PC-3 (cell line): ENCODE data around the gene LRP1B. TPM values are rescaled to one million over a fixed set of nuclear protein-coding genes. Genes with fewer than 3 reads are reported as not detected.
"Not testable (repeated sequence)": the region's sequence is repeated elsewhere in the genome, so short reads cannot be mapped to it uniquely, and the experiment has no call there.

ENCODE experiments used
- ATAC-seq: fragments of 200-7000 bp; cut with Tn5 transposase; 2 replicates; pipeline ENCODE4 v1.9.1; 2020; ENCODE audit warnings: mild to moderate bottlenecking, moderate library complexity
- BruUV-seq: library from RNA; stranded (reverse); fragments of 400-500 nt; replicated peaks from 2 replicates; lab custom pipeline; 2021; lab: Mats Ljungman, UMichigan
- CTCF ChIA-PET: fragments of 300-600 bp; sonication (Branson Sonifier 250); formaldehyde crosslinking; loops from one replicate; lab custom pipeline; 2022; ENCODE audit warnings: antibody characterized with exemption; lab: Charles Lee
- POLR2A ChIA-PET: fragments of 300-600 bp; sonication (Branson Sonifier 250); formaldehyde crosslinking; loops from one replicate; lab custom pipeline; 2022; ENCODE audit warnings: antibody characterized with exemption; ENCODE audit not compliant: unreplicated experiment; lab: Charles Lee
- DNase-seq: peaks from one replicate; pipeline ENCODE4 v3.0.0-alpha.2; 2015
- H2AFZ ChIP-seq: fragments of 300-600 bp; sonication (generic); 2 replicates; pipeline ENCODE4 v1.6.0; 2016; ENCODE audit warnings: antibody characterized with exemption, low read length
- H3F3A ChIP-seq: fragments of 300-600 bp; sonication (generic); one replicate; pipeline ENCODE4 v1.6.0; 2017; ENCODE audit warnings: antibody characterized with exemption, low read length, control low read depth, mild to moderate bottlenecking; ENCODE audit not compliant: unreplicated experiment
- H3K27ac ChIP-seq: fragments of 300-600 bp; sonication (generic); 2 replicates; pipeline ENCODE4 v1.5.1; 2016; ENCODE audit warnings: mild to moderate bottlenecking, low read length
- H3K27me3 ChIP-seq: fragments of 300-600 bp; sonication (generic); 2 replicates; pipeline ENCODE4 v1.6.1; 2016; ENCODE audit warnings: low read length, mixed read lengths
- H3K36me3 ChIP-seq: fragments of 300-600 bp; sonication (generic); 2 replicates; pipeline ENCODE4 v1.6.1; 2016; ENCODE audit warnings: low read depth, mixed run types, low read length, mixed read lengths
- H3K4me1 ChIP-seq: fragments of 300-600 bp; sonication (generic); 2 replicates; pipeline ENCODE4 v1.5.1; 2016; ENCODE audit warnings: low read length; ENCODE audit not compliant: insufficient read depth
- H3K4me2 ChIP-seq: fragments of 300-600 bp; sonication (generic); 2 replicates; pipeline ENCODE4 v1.6.0; 2016; ENCODE audit warnings: low read length
- H3K4me3 ChIP-seq: fragments of 300-600 bp; sonication (generic); 2 replicates; pipeline ENCODE4 v1.5.1; 2016; ENCODE audit warnings: mild to moderate bottlenecking, low read length, mixed read lengths
- H3K79me2 ChIP-seq: fragments of 300-600 bp; sonication (generic); 2 replicates; pipeline ENCODE4 v1.6.1; 2017; ENCODE audit warnings: low read length, mixed read lengths
- H3K9ac ChIP-seq: fragments of 300-600 bp; sonication (generic); 2 replicates; pipeline ENCODE4 v1.6.0; 2016; ENCODE audit warnings: mild to moderate bottlenecking, low read length
- H3K9me2 ChIP-seq: fragments of 300-600 bp; sonication (generic); replicated peaks from 2 replicates; pipeline ENCODE4 v1.6.1; 2016; ENCODE audit warnings: mixed run types, low read length, mixed read lengths
- H3K9me3 ChIP-seq: fragments of 300-600 bp; sonication (generic); 2 replicates; pipeline ENCODE4 v1.6.1; 2016; ENCODE audit warnings: low read length, mixed read lengths
- H4K20me1 ChIP-seq: fragments of 300-600 bp; sonication (generic); 2 replicates; pipeline ENCODE4 v1.6.1; 2016; ENCODE audit warnings: low read length, mixed read lengths
- EZH2 ChIP-seq: fragments of 300-600 bp; sonication (generic); IDR thresholded peaks from one replicate; pipeline ENCODE4 v1.6.1; 2017; ENCODE audit warnings: antibody characterized with exemption, mild to moderate bottlenecking, low read length; ENCODE audit not compliant: unreplicated experiment
- EZH2phosphoT487 ChIP-seq: fragments of 300-600 bp; sonication (generic); IDR thresholded peaks from 2 replicates; pipeline ENCODE4 v1.6.1; 2018; ENCODE audit warnings: mild to moderate bottlenecking, antibody characterized with exemption, low read length, borderline replicate concordance
- intact Hi-C: fragments of 100-400 bp; cut with micrococcal nuclease; formaldehyde crosslinking; loops from 2 replicates; pipeline ENCODE4 v1.9.0; 2023
- total RNA-seq: library from RNA; depleted of rRNA; stranded (reverse); fragments of >200 nt; gene quantifications from 2 replicates; pipeline ENCODE4 v1.2.3, GENCODE V29; 2014
- TF ChIP-seq, protein P1 (sequence below): fragments of 300-600 bp; sonication (generic); conservative IDR thresholded peaks from 2 replicates; pipeline ENCODE4 v1.5.1; 2017; ENCODE audit warnings: antibody characterized with exemption, low read depth, mild to moderate bottlenecking, low read length

The LRP1B gene
- total RNA-seq, 1 experiment from 2014 or later = 0.04 TPM

DNA sequence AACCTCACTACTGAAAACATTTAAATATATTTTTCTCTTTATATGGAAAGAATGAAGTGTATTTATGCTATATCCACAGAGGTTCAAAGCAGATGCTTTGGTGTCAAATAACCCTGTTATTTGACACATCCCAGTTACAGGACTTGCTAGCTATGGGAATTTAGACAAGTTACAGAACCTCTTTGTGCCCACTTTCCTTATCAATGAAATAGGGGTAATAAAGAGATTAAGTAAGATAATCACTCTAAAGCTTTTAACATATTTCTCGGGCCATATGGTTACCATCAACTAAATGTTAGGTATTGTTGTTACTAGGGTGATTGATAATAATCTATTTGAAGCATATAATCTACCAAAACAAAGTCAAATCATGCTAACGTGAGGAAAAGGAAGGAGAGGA lies 1690.0 kb downstream of the LRP1B start:
- no peaks in the 10 kb centered on the region for H3K9me2 ChIP-seq
- no peak overlapping the region for H3K4me2 ChIP-seq
- no peaks in the 10 kb centered on the region for H3F3A ChIP-seq
- TF ChIP-seq, protein P1, sequence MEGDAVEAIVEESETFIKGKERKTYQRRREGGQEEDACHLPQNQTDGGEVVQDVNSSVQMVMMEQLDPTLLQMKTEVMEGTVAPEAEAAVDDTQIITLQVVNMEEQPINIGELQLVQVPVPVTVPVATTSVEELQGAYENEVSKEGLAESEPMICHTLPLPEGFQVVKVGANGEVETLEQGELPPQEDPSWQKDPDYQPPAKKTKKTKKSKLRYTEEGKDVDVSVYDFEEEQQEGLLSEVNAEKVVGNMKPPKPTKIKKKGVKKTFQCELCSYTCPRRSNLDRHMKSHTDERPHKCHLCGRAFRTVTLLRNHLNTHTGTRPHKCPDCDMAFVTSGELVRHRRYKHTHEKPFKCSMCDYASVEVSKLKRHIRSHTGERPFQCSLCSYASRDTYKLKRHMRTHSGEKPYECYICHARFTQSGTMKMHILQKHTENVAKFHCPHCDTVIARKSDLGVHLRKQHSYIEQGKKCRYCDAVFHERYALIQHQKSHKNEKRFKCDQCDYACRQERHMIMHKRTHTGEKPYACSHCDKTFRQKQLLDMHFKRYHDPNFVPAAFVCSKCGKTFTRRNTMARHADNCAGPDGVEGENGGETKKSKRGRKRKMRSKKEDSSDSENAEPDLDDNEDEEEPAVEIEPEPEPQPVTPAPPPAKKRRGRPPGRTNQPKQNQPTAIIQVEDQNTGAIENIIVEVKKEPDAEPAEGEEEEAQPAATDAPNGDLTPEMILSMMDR = no peak
- no peak for TF ChIP-seq EZH2
- no peak for TF ChIP-seq EZH2phosphoT487
- H3K9me3 ChIP-seq = no peaks in the 10 kb centered on the region
- no peak overlapping the region for H2AFZ ChIP-seq
- POLR2A ChIA-PET = no interaction called here
- ATAC-seq = no peak
- H3K4me1 ChIP-seq = no peaks in the 10 kb centered on the region; the same call in 1 of the 2 replicates
- intact Hi-C loops = no loop called here
- H4K20me1 ChIP-seq = no peaks in the 10 kb centered on the region
- no peak for DNase-seq
- CTCF ChIA-PET = no interaction called here
- BruUV-seq = no TSS peak
- no peaks in the 10 kb centered on the region for H3K27me3 ChIP-seq
- no peak overlapping the region for H3K27ac ChIP-seq
- no peak overlapping the region for H3K9ac ChIP-seq
- no peaks in the 10 kb centered on the region for H3K36me3 ChIP-seq
- H3K79me2 ChIP-seq = no peaks in the 10 kb centered on the region
- no peak overlapping the region for H3K4me3 ChIP-seq

DNA sequence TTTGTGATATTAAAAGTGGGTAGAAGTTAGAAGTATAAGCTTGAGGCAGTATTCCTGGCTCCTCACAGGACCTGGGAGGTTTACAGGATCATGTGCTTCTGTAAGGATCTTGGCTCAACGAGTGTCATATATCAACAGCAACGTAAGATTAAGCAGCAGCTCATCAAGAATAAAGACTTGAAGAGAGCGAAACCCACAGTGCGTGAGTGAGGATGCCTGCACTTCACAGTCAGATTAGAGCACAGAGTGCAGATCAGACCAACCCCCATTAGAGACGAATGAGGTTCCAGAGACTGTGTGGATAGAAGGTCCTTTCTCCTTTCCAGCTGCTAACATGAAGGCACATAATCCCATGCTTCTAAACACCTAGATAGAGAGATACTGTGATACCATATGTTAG lies 1693.9 kb downstream of the LRP1B start:
- H3K4me1 ChIP-seq = no peaks in the 10 kb centered on the region
- no peaks in the 10 kb centered on the region for H3K9me3 ChIP-seq
- intact Hi-C loops = no loop called here
- no peaks in the 10 kb centered on the region for H3K9me2 ChIP-seq
- no peaks in the 10 kb centered on the region for H3K79me2 ChIP-seq
- no peak overlapping the region for H3K4me3 ChIP-seq
- no TSS peak for BruUV-seq
- H3F3A ChIP-seq = no peaks in the 10 kb centered on the region
- no peak overlapping the region for H3K27ac ChIP-seq
- no peaks in the 10 kb centered on the region for H3K27me3 ChIP-seq
- ATAC-seq = no peak
- no peak overlapping the region for H2AFZ ChIP-seq
- no peaks in the 10 kb centered on the region for H3K36me3 ChIP-seq
- H3K4me2 ChIP-seq = no peak overlapping the region
- CTCF ChIA-PET = no interaction called here
- H4K20me1 ChIP-seq = no peaks in the 10 kb centered on the region
- no peak overlapping the region for H3K9ac ChIP-seq
- POLR2A ChIA-PET = no interaction called here
- TF ChIP-seq, protein P1 = no peak
- TF ChIP-seq EZH2phosphoT487 = no peak
- no peak for TF ChIP-seq EZH2
- DNase-seq = no peak

DNA sequence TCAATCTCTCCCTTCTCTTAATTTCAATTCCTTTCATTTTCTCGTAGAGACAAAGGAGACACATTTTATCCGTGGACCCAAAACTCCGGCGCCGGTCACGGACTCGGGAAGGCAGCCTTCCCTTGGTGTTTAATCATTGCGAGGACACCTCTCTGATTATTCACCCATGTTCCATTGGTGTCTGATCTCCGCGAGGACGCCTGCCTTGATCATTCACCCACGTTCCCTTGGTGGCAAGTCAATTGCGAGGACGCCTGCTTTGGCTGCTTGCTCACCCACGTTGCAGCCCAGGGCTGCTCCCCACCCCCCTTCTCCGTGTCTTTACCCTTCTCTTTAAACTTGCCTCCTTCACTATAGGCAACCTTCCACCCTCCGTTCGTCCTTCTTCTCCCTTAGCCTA lies 1703.8 kb downstream of the LRP1B start:
- H3F3A ChIP-seq, H3K9me3 ChIP-seq, ATAC-seq, H4K20me1 ChIP-seq, H3K4me3 ChIP-seq, intact Hi-C loops, H3K4me1 ChIP-seq, H2AFZ ChIP-seq, H3K4me2 ChIP-seq, H3K9ac ChIP-seq, BruUV-seq, H3K36me3 ChIP-seq, H3K79me2 ChIP-seq, H3K27me3 ChIP-seq, POLR2A ChIA-PET, H3K27ac ChIP-seq, H3K9me2 ChIP-seq, DNase-seq, CTCF ChIA-PET: not testable (repeated sequence)
